WTC11 (cell line): ENCODE measurements around the gene NBAS. TPM values are rescaled to one million over a fixed set of nuclear protein-coding genes. Genes with fewer than 3 reads are reported as not detected.

ENCODE experiments used
- ATAC-seq: fragments of 200-7000 bp; cut with Tn5 transposase; 2 replicates; pipeline ENCODE4 v1.10.0; 2021; ENCODE audit warnings: mild to moderate bottlenecking, moderate library complexity
- CTCF ChIA-PET: fragments of 300-600 bp; sonication (Branson Sonifier 250); formaldehyde crosslinking; loops from one replicate; lab custom pipeline; 2021; ENCODE audit warnings: antibody characterized with exemption; lab: Charles Lee
- POLR2A ChIA-PET: fragments of 350-600 bp; sonication (Branson Sonifier 250); formaldehyde crosslinking; loops from one replicate; lab custom pipeline; 2021; ENCODE audit warnings: antibody characterized with exemption; lab: Charles Lee
- DNase-seq: peaks from one replicate; pipeline ENCODE4 v3.0.0; 2021; ENCODE audit warnings: low spot score
- H3K27ac Mint-ChIP-seq: 2 replicates; pipeline ENCODE4 v1.8.0; 2021; ENCODE audit warnings: mixed read lengths
- H3K27me3 Mint-ChIP-seq: 2 replicates; pipeline ENCODE4 v1.8.0; 2021; ENCODE audit warnings: low read depth, mild to moderate bottlenecking, moderate library complexity, mixed read lengths
- H3K36me3 Mint-ChIP-seq: 2 replicates; pipeline ENCODE4 v1.8.0; 2021; ENCODE audit warnings: mixed read lengths
- H3K4me1 Mint-ChIP-seq: 2 replicates; pipeline ENCODE4 v1.8.0; 2022; ENCODE audit warnings: mixed read lengths
- H3K4me3 Mint-ChIP-seq: 2 replicates; pipeline ENCODE4 v1.8.0; 2021; ENCODE audit warnings: mild to moderate bottlenecking, moderate library complexity, mixed read lengths
- H3K9me3 Mint-ChIP-seq: 2 replicates; pipeline ENCODE4 v1.8.0; 2021; ENCODE audit warnings: mixed read lengths
- CREM ChIP-seq: sonication (generic); formaldehyde crosslinking; IDR thresholded peaks from 2 replicates; pipeline ENCODE4 v1.8.1; 2022; ENCODE audit warnings: mild to moderate bottlenecking, missing genetic modification reagents, moderate library complexity
- GABPB1 ChIP-seq: sonication (generic); formaldehyde crosslinking; IDR thresholded peaks from 2 replicates; pipeline ENCODE4 v1.8.1; 2023; ENCODE audit warnings: mild to moderate bottlenecking, missing genetic modification reagents
- NFE2L1 ChIP-seq: sonication (generic); formaldehyde crosslinking; IDR thresholded peaks from 2 replicates; pipeline ENCODE4 v1.8.1; 2023; ENCODE audit warnings: missing genetic modification reagents
- TEAD1 ChIP-seq: sonication (generic); formaldehyde crosslinking; IDR thresholded peaks from 2 replicates; pipeline ENCODE4 v1.8.0; 2022; ENCODE audit warnings: mild to moderate bottlenecking, missing genetic modification reagents
- TEAD4 ChIP-seq: sonication (generic); formaldehyde crosslinking; IDR thresholded peaks from 2 replicates; pipeline ENCODE4 v1.8.0; 2022; ENCODE audit warnings: mild to moderate bottlenecking, missing genetic modification reagents
- ZNF138 ChIP-seq: sonication (generic); formaldehyde crosslinking; conservative IDR thresholded peaks from 2 replicates; pipeline ENCODE4 v1.8.1; 2022; ENCODE audit warnings: mild to moderate bottlenecking, moderate library complexity, missing genetic modification reagents
- ZNF281 ChIP-seq: sonication (generic); formaldehyde crosslinking; IDR thresholded peaks from 2 replicates; pipeline ENCODE4 v1.8.0; 2023; ENCODE audit warnings: mild to moderate bottlenecking, missing genetic modification reagents
- ZNF416 ChIP-seq: fragments of 250-450 bp; sonication (Bioruptor Pico); IDR thresholded peaks from 2 replicates; pipeline ENCODE4 v1.9.0; 2021; ENCODE audit warnings: mild to moderate bottlenecking, inconsistent platforms
- ZNF423 ChIP-seq: fragments of 250-450 bp; sonication (Bioruptor Pico); IDR thresholded peaks from 2 replicates; pipeline ENCODE4 v2.1.2; 2022; ENCODE audit warnings: mild to moderate bottlenecking, moderate library complexity
- ZNF425 ChIP-seq: fragments of 250-450 bp; sonication (Bioruptor Pico); conservative IDR thresholded peaks from 2 replicates; pipeline ENCODE4 v1.9.0; 2021; ENCODE audit warnings: mild to moderate bottlenecking
- total RNA-seq: library from RNA; stranded (reverse); gene quantifications from 3 replicates; pipeline ENCODE4 v1.2.3, GENCODE V29; 2021
- TF ChIP-seq, protein P1 (sequence below): sonication (generic); formaldehyde crosslinking; IDR thresholded peaks from 2 replicates; pipeline ENCODE4 v1.8.0; 2023; ENCODE audit warnings: missing genetic modification reagents, mild to moderate bottlenecking, borderline replicate concordance
- TF ChIP-seq, protein P2 (sequence below): sonication (generic); formaldehyde crosslinking; conservative IDR thresholded peaks from 2 replicates; pipeline ENCODE4 v1.8.1; 2023; ENCODE audit warnings: mild to moderate bottlenecking, low read depth, missing genetic modification reagents, moderate library complexity

Gene NBAS
- total RNA-seq, 1 experiment from 2014 or later: 32.3 TPM

GRCh38 chr2:15279201-15279876, 281.8 kb downstream of the NBAS start (continued):
- TF ChIP-seq, protein P1, sequence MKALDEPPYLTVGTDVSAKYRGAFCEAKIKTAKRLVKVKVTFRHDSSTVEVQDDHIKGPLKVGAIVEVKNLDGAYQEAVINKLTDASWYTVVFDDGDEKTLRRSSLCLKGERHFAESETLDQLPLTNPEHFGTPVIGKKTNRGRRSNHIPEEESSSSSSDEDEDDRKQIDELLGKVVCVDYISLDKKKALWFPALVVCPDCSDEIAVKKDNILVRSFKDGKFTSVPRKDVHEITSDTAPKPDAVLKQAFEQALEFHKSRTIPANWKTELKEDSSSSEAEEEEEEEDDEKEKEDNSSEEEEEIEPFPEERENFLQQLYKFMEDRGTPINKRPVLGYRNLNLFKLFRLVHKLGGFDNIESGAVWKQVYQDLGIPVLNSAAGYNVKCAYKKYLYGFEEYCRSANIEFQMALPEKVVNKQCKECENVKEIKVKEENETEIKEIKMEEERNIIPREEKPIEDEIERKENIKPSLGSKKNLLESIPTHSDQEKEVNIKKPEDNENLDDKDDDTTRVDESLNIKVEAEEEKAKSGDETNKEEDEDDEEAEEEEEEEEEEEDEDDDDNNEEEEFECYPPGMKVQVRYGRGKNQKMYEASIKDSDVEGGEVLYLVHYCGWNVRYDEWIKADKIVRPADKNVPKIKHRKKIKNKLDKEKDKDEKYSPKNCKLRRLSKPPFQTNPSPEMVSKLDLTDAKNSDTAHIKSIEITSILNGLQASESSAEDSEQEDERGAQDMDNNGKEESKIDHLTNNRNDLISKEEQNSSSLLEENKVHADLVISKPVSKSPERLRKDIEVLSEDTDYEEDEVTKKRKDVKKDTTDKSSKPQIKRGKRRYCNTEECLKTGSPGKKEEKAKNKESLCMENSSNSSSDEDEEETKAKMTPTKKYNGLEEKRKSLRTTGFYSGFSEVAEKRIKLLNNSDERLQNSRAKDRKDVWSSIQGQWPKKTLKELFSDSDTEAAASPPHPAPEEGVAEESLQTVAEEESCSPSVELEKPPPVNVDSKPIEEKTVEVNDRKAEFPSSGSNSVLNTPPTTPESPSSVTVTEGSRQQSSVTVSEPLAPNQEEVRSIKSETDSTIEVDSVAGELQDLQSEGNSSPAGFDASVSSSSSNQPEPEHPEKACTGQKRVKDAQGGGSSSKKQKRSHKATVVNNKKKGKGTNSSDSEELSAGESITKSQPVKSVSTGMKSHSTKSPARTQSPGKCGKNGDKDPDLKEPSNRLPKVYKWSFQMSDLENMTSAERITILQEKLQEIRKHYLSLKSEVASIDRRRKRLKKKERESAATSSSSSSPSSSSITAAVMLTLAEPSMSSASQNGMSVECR (CRISPR knock-in tag): no peak
- no peak for TF ChIP-seq NFE2L1 (CRISPR knock-in tag)
- TF ChIP-seq TEAD4 (CRISPR knock-in tag): no peak
- TF ChIP-seq ZNF423 (CRISPR knock-in tag): no peak
- no peak for TF ChIP-seq TEAD1
- TF ChIP-seq, protein P2, sequence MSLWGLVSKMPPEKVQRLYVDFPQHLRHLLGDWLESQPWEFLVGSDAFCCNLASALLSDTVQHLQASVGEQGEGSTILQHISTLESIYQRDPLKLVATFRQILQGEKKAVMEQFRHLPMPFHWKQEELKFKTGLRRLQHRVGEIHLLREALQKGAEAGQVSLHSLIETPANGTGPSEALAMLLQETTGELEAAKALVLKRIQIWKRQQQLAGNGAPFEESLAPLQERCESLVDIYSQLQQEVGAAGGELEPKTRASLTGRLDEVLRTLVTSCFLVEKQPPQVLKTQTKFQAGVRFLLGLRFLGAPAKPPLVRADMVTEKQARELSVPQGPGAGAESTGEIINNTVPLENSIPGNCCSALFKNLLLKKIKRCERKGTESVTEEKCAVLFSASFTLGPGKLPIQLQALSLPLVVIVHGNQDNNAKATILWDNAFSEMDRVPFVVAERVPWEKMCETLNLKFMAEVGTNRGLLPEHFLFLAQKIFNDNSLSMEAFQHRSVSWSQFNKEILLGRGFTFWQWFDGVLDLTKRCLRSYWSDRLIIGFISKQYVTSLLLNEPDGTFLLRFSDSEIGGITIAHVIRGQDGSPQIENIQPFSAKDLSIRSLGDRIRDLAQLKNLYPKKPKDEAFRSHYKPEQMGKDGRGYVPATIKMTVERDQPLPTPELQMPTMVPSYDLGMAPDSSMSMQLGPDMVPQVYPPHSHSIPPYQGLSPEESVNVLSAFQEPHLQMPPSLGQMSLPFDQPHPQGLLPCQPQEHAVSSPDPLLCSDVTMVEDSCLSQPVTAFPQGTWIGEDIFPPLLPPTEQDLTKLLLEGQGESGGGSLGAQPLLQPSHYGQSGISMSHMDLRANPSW: no peak

- Mint-ChIP-seq H3K27me3 (no peaks in the 10 kb centered on the region), H3K36me3 (peaks cover 6% of the 10 kb centered on the region), H3K4me3 (no peak overlapping the region), H3K27ac (no peak overlapping the region), H3K4me1 (peaks cover 2% of the 10 kb centered on the region), H3K9me3 (no peaks in the 10 kb centered on the region)
- ATAC-seq (no peak), DNase-seq (no peak)
- ChIA-PET CTCF (no interaction called here), POLR2A (no interaction called here)
- TF ChIP-seq ZNF425: no peak
- TF ChIP-seq CREM (CRISPR knock-in tag): no peak
- TF ChIP-seq ZNF416 (CRISPR knock-in tag): no peak
- no peak for TF ChIP-seq ZNF138
- TF ChIP-seq ZNF281 (CRISPR knock-in tag): no peak
- TF ChIP-seq ZNF423 (CRISPR knock-in tag): no peak
- TF ChIP-seq GABPB1: no peak
These were observed 282.8 kb downstream of the NBAS start for GRCh38 chr2:15278296-15278695.
